Loucy (cell line): ENCODE results near the gene TRA2B.
"Not testable (repeated sequence)": the region's sequence is repeated elsewhere in the genome, so short reads cannot be mapped to it uniquely, and the experiment has no call there.

Experiments used
- EZH2phosphoT487 ChIP-seq: fragments of 200-600 bp; IDR thresholded peaks from 2 replicates; pipeline ENCODE4 v1.6.1; 2018; ENCODE audit warnings: antibody characterized with exemption, mild to moderate bottlenecking, moderate library complexity, borderline replicate concordance
- TF ChIP-seq, protein P1 (sequence below): fragments of 200-600 bp; sonication (generic); conservative IDR thresholded peaks from 2 replicates; pipeline ENCODE4 v1.5.1; 2014; ENCODE audit warnings: mild to moderate bottlenecking, antibody characterized with exemption, low read length

- TF ChIP-seq, protein P1, sequence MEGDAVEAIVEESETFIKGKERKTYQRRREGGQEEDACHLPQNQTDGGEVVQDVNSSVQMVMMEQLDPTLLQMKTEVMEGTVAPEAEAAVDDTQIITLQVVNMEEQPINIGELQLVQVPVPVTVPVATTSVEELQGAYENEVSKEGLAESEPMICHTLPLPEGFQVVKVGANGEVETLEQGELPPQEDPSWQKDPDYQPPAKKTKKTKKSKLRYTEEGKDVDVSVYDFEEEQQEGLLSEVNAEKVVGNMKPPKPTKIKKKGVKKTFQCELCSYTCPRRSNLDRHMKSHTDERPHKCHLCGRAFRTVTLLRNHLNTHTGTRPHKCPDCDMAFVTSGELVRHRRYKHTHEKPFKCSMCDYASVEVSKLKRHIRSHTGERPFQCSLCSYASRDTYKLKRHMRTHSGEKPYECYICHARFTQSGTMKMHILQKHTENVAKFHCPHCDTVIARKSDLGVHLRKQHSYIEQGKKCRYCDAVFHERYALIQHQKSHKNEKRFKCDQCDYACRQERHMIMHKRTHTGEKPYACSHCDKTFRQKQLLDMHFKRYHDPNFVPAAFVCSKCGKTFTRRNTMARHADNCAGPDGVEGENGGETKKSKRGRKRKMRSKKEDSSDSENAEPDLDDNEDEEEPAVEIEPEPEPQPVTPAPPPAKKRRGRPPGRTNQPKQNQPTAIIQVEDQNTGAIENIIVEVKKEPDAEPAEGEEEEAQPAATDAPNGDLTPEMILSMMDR = not testable (repeated sequence)
- not testable (repeated sequence) for TF ChIP-seq EZH2phosphoT487
These were observed 26.8 kb downstream of the TRA2B start for GRCh38 chr3:185911076-185911448.
